ENCODE results near the gene PUS10.
"Not testable (repeated sequence)": the region's sequence is repeated elsewhere in the genome, so short reads cannot be mapped to it uniquely, and the experiment has no call there.

The PUS10 gene

DNA sequence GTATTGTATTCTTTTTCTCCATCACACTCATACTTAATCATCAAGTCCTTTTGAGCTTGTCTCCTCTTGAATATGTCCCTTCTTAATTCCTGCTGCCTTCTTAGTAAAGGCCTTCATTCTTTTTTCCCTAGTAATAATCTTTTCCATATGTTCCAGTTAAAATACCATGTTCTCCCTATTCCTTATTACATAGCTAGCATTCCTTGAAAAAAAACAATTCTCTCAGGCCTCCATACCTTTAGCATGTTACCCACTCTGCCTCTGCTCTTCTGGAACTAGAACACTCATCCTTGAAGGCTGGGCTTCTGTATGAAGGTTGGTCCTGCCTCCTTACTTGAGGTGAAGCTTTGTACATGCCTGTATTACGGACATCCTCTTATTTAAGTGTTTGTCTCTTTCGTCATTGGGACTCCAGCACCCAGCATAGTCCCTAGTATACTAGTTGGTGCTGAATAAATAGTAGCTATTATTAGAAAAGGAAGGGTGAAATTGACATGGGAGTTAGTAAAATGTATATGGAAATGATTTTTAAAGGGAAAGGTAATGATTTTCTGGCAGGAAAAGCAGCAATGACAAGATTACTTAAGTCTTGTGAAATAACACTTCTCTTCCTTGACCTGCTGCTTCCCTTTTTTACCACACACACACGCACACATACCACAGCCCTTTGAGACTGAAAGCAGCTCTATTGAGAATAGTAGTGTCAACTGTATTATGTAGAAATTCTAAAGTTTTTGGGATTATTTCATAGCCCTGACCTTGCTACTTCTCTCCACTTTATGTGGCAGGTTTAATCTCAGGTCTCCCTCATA is 91.1 kb downstream of the PUS10 start:
- FAIRE-seq, result no peak

GRCh38 chr2:60925994-60926740 is 91.9 kb downstream of the PUS10 start:
- FAIRE-seq, result no peak

- FAIRE-seq, result no peak
These were observed 110.7 kb downstream of the PUS10 start for GRCh38 chr2:60907329-60907728.

GRCh38 chr2:60906395-60906794 is 111.7 kb downstream of the PUS10 start:
- FAIRE-seq, result no peak

DNA sequence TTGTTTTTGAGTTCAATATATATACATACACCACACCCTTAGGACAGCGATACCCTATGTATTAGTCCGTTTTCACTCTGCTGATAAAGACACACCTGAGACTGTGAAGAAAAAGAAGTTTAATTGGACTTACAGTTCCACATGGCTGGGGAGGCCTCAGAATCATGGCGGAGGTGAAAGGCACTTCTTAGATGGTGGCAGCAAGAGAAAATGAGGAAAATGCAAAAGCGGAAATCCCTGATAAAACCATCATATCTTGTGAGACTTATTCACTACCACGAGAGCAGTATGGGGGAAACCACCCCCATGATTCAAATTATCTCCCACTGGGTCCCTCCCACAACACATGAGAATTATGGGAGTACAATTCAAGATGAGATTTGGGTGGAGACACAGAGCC is 112.2 kb downstream of the PUS10 start:
- FAIRE-seq, result not testable (repeated sequence)

GRCh38 chr2:60901296-60901695 is 116.8 kb downstream of the PUS10 start:
- FAIRE-seq, result not testable (repeated sequence)

DNA sequence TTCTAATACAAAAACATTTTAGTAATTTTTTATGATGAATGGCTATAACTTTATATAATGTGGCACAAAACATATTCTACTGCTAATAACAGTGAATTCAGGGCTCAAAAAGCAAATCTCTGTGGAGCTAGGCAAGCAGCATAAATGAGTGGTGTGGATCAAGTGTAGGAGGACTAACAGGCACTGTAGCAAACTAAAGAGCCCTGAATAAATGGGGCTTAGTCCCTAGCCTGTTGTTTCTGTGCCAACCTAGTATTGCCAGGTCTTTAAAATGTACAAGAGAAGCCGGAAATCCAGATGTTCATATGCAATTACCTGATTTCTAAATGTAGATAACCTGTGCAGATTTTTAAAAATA is 118.2 kb downstream of the PUS10 start:
- no peak for FAIRE-seq

GRCh38 chr2:60899230-60899891 is 118.7 kb downstream of the PUS10 start:
- no peak for FAIRE-seq

GRCh38 chr2:60898567-60898966 is 119.5 kb downstream of the PUS10 start:
- no peak for FAIRE-seq

Data from endometrium (tissue), 2 donors.